Smooth muscle cell (in vitro differentiated cells): ENCODE results near the gene TSC22D1. TPM values are rescaled to one million over a fixed set of nuclear protein-coding genes. Genes with fewer than 3 reads are reported as not detected.

Experiments used
- DNase-seq: peaks from one replicate; lab custom pipeline; 2025; ENCODE audit not compliant: unreplicated experiment; lab: John Stamatoyannopoulos, UW
- H2AFZ ChIP-seq: fragments of 200-600 bp; sonication (generic); 2 replicates; pipeline ENCODE4 v1.6.0; 2016; ENCODE audit warnings: antibody characterized with exemption, low read depth, mild to moderate bottlenecking
- H3F3A ChIP-seq: fragments of 200-600 bp; sonication (generic); 2 replicates; pipeline ENCODE4 v1.6.0; 2017; ENCODE audit warnings: antibody characterized with exemption, low read depth
- H3K27ac ChIP-seq: fragments of 200-600 bp; sonication (generic); 2 replicates; pipeline ENCODE4 v1.5.1; 2016; ENCODE audit warnings: low read depth, mild to moderate bottlenecking
- H3K27me3 ChIP-seq: fragments of 200-600 bp; sonication (generic); 2 replicates; pipeline ENCODE4 v1.6.1; 2016; ENCODE audit warnings: low read depth, mild to moderate bottlenecking
- H3K36me3 ChIP-seq: fragments of 200-600 bp; sonication (generic); 2 replicates; pipeline ENCODE4 v1.5.1; 2016; ENCODE audit warnings: low read depth
- H3K4me1 ChIP-seq: fragments of 200-600 bp; sonication (generic); 2 replicates; pipeline ENCODE4 v1.5.1; 2016; ENCODE audit warnings: low read depth
- H3K4me2 ChIP-seq: fragments of 200-600 bp; sonication (generic); 2 replicates; pipeline ENCODE4 v1.6.0; 2016; ENCODE audit warnings: mild to moderate bottlenecking
- H3K4me3 ChIP-seq: fragments of 200-600 bp; sonication (generic); 2 replicates; pipeline ENCODE4 v1.5.1; 2016; ENCODE audit warnings: mild to moderate bottlenecking
- H3K79me2 ChIP-seq: fragments of 200-600 bp; sonication (generic); 2 replicates; pipeline ENCODE4 v1.6.0; 2016; ENCODE audit warnings: low read depth, mild to moderate bottlenecking
- H3K9ac ChIP-seq: fragments of 200-600 bp; sonication (generic); 2 replicates; pipeline ENCODE4 v1.6.0; 2016; ENCODE audit warnings: low read depth
- H3K9me3 ChIP-seq: fragments of 200-600 bp; sonication (generic); replicated peaks from 2 replicates; pipeline ENCODE4 v1.5.1; 2016; ENCODE audit warnings: low read depth
- H4K20me1 ChIP-seq: fragments of 200-600 bp; sonication (generic); 2 replicates; pipeline ENCODE4 v1.6.0; 2016; ENCODE audit warnings: low read depth
- WGBS: methylation state at CpG from one replicate; pipeline ENCODE4 v1.1.7; 2016; ENCODE audit warnings: low lambda C conversion rate; 5-methylcytosine and 5-hydroxymethylcytosine counted together
- polyA plus RNA-seq: library from polyadenylated mRNA; unstranded; fragments of >200 nt; fragmentation: Nextera tagmentation; extraction: Ambion mirVana; gene quantifications from 2 replicates; pipeline ENCODE4 v1.2.1, GENCODE V29; 2016
- total RNA-seq: library from RNA; depleted of rRNA; stranded (reverse); fragments of >200 nt; gene quantifications from 2 replicates; pipeline ENCODE4 v1.2.3, GENCODE V29; 2014
- TF ChIP-seq, protein P1 (sequence below): fragments of 200-600 bp; sonication (generic); IDR thresholded peaks from 2 replicates; pipeline ENCODE4 v1.5.1; 2017; ENCODE audit warnings: borderline replicate concordance, mild to moderate bottlenecking, antibody characterized with exemption; ENCODE audit not compliant: insufficient read depth, poor library complexity, severe bottlenecking

Gene TSC22D1
- total and polyA plus RNA-seq, 2 experiments from 2014 or later, result 117 to 159 TPM

DNA sequence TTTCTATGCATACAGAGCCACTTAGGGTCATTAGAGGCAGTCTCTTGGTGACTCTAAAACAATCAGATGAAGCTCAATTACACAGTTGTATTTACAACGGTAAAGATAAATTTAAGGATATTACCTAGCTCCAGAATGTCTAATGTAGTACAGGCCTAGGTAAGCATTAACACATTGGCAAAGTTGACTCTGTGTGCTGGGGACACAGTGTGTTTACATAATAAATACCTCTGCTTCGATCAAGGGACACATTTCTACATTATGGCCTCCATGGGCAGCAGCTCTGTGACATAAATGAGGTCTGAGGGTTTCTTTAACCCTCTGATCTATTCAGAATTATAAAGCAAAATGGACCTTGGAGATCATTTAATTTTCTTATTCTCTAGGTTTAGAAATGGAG is 127.8 kb downstream of the TSC22D1 start:
- Histone ChIP-seq H4K20me1 (peaks cover 61% of the 10 kb centered on the region), H2AFZ (no peak overlapping the region), H3K9me3 (no peaks in the 10 kb centered on the region), H3K4me1 (no peaks in the 10 kb centered on the region), H3K27ac (no peak overlapping the region), H3K27me3 (no peaks in the 10 kb centered on the region), H3K36me3 (no peaks in the 10 kb centered on the region), H3F3A (no peaks in the 10 kb centered on the region), H3K4me3 (no peak overlapping the region), H3K9ac (no peak overlapping the region), H3K79me2 (peaks cover 16% of the 10 kb centered on the region), H3K4me2 (no peak overlapping the region)
- WGBS, result 88% methylated on average over 2 of the region's 2 CpGs
- TF ChIP-seq, protein P1, sequence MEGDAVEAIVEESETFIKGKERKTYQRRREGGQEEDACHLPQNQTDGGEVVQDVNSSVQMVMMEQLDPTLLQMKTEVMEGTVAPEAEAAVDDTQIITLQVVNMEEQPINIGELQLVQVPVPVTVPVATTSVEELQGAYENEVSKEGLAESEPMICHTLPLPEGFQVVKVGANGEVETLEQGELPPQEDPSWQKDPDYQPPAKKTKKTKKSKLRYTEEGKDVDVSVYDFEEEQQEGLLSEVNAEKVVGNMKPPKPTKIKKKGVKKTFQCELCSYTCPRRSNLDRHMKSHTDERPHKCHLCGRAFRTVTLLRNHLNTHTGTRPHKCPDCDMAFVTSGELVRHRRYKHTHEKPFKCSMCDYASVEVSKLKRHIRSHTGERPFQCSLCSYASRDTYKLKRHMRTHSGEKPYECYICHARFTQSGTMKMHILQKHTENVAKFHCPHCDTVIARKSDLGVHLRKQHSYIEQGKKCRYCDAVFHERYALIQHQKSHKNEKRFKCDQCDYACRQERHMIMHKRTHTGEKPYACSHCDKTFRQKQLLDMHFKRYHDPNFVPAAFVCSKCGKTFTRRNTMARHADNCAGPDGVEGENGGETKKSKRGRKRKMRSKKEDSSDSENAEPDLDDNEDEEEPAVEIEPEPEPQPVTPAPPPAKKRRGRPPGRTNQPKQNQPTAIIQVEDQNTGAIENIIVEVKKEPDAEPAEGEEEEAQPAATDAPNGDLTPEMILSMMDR, result no peak
- no peak for DNase-seq

DNA sequence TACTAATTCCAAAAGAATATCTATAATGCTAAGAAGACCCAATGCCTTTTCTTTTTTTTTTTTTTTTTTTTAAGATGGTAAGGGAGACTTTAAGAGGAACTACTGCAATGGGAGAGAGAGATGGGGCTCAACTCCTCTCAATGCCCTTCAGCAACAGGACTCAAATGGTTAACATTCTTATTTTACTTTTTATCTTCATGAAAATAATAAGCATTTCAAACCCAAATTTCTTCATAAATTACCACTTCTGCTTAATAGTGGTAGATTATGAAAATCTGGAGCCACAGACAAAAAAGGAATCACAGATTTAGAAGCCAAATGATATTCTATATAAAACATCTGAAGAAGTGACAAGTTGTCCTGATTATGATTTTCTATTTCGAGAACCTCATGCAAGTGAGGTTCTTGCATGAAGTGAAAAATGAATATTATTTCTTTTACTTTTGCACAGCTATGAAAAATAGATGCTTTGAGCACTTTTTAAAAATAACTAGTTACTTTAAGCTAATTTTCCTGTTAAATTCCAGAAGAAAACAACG is 128.3 kb downstream of the TSC22D1 start:
- no peak overlapping the region for H3K9ac ChIP-seq
- H3K36me3 ChIP-seq, result no peaks in the 10 kb centered on the region
- no peak overlapping the region for H3K27ac ChIP-seq
- peaks cover 66% of the 10 kb centered on the region for H4K20me1 ChIP-seq
- peaks cover 21% of the 10 kb centered on the region for H3K79me2 ChIP-seq
- no peaks in the 10 kb centered on the region for H3K9me3 ChIP-seq
- no peaks in the 10 kb centered on the region for H3F3A ChIP-seq
- H3K27me3 ChIP-seq, result no peaks in the 10 kb centered on the region
- H2AFZ ChIP-seq, result no peak overlapping the region
- H3K4me2 ChIP-seq, result no peak overlapping the region
- WGBS, result 99% methylated on average over 2 of the region's 2 CpGs
- H3K4me3 ChIP-seq, result no peak overlapping the region
- H3K4me1 ChIP-seq, result no peaks in the 10 kb centered on the region
- DNase-seq, result no peak
- TF ChIP-seq, protein P1, result no peak

DNA sequence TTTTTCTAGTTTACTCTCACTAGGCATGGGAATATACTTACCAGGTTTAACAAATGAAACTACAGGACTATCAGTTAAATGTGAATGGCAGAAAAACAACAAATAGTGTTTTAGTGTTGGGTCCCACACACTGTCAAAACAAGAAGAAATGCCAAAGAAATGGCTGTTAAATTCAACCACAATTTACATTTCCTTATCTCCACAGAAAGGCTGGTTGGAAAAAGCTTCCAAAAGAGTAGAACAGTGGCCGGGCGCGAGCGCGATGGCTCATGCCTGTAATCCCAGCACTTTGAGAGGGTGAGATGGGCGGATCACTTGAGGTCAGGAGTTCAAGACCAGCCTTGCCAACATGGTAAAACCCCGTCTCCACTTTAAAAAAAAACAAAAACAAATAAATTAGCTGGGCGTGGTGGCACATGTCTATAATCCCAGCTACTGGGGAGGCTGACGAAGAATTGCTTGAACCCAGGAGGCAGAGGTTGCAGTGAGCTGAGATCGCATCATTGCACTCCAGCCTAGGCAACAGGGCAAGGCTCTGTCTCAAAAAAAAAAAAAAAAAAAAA is 136.0 kb downstream of the TSC22D1 start:
- Histone ChIP-seq H3K9me3 (no peaks in the 10 kb centered on the region), H3K27me3 (no peaks in the 10 kb centered on the region), H3K9ac (no peak overlapping the region), H4K20me1 (peaks cover 60% of the 10 kb centered on the region), H3F3A (peaks cover 12% of the 10 kb centered on the region), H3K4me1 (peaks cover 7% of the 10 kb centered on the region), H3K36me3 (no peaks in the 10 kb centered on the region), H2AFZ (no peak overlapping the region), H3K4me2 (no peak overlapping the region), H3K79me2 (peaks cover 28% of the 10 kb centered on the region), H3K4me3 (no peak overlapping the region), H3K27ac (peak overlapping the region; percentile 9)
- 47% methylated on average over 10 of the region's 10 CpGs for WGBS
- DNase-seq, result no peak
- TF ChIP-seq, protein P1, result no peak
